Esophagus muscularis mucosa (tissue), 4 donors: ENCODE results near the gene PRKAG2. TPM values are rescaled to one million over a fixed set of nuclear protein-coding genes. Genes with fewer than 3 reads are reported as not detected.

Experiments
- DNase-seq: peaks from one replicate; pipeline ENCODE4 v3.0.0-alpha.2; 2017; ENCODE audit errors: extremely low spot score
- H3K27ac ChIP-seq, 4 donors: fragments of 200-600 bp; sonication (generic); replicated peaks in 1 of 4; 1 replicate in 3 of 4; 2 replicates in 1 of 4; pipeline ENCODE4 v1.5.1; 2016 to 2019; ENCODE audit warnings: mild to moderate bottlenecking in 1 of 4
- H3K27me3 ChIP-seq, 4 donors: fragments of 200-600 bp; sonication (generic); one replicate each; pipeline versions ENCODE4 v1.5.1 to v1.6.0; 2016 to 2019
- H3K36me3 ChIP-seq, 4 donors: fragments of 200-600 bp; sonication (generic); one replicate each; pipeline ENCODE4 v1.5.1; 2016 to 2019
- H3K4me1 ChIP-seq, 4 donors: fragments of 200-600 bp; sonication (generic); one replicate each; pipeline ENCODE4 v1.5.1; 2016 to 2019
- H3K4me3 ChIP-seq, 4 donors: fragments of 200-600 bp; sonication (generic); 1 replicate in 2 of 4; 2 replicates in 2 of 4; pipeline ENCODE4 v1.5.1; 2016 to 2019; ENCODE audit warnings: mild to moderate bottlenecking in 4 of 4, moderate library complexity in 1 of 4
- H3K9me3 ChIP-seq, 4 donors: fragments of 200-600 bp; sonication (generic); 1 replicate in 3 of 4; 2 replicates in 1 of 4; pipeline ENCODE4 v1.5.1; 2016 to 2019
- EP300 ChIP-seq: sonication (generic); formaldehyde crosslinking; IDR thresholded peaks from one replicate; pipeline ENCODE4 v1.6.1; 2017; ENCODE audit warnings: antibody characterized with exemption
- POLR2A ChIP-seq: fragments of 450-650 bp; IDR thresholded peaks from one replicate; pipeline ENCODE4 v1.6.1; 2017; ENCODE audit warnings: antibody characterized with exemption, moderate library complexity, mild to moderate bottlenecking, low read depth
- POLR2AphosphoS5 ChIP-seq, 2 donors: sonication (generic); formaldehyde crosslinking; IDR thresholded peaks; one replicate each; pipeline ENCODE4 v1.6.1; 2017; ENCODE audit warnings: antibody characterized with exemption in 2 of 2
- WGBS: methylation state at CpG from one replicate; pipeline ENCODE4 v1.1.5; 2018; 5-methylcytosine and 5-hydroxymethylcytosine counted together
- intact Hi-C: fragments of 100-400 bp; cut with DNase I; formaldehyde crosslinking; loops from one replicate; pipeline ENCODE4 v1.15.1; 2023
- total RNA-seq, 4 donors: library from RNA; depleted of rRNA; stranded (reverse); fragments of >200 nt; gene quantifications; one replicate each; pipeline versions ENCODE4 v1.1.0 to v1.2.1, GENCODE V29; 2016
- TF ChIP-seq, protein P1 (sequence below), 3 experiments: fragments of 200-600 bp in 2 of 3; fragments of 450-650 bp in 1 of 3; sonication (generic) in 2 of 3; IDR thresholded peaks; one replicate each; pipeline ENCODE4 v1.5.1; 2017 to 2019; ENCODE audit warnings: antibody characterized with exemption in 3 of 3, mild to moderate bottlenecking in 2 of 3, moderate library complexity in 1 of 3

PRKAG2 gene
- total RNA-seq, 4 donors from 2014 or later = 51.3 to 97.2 (median 77.5) TPM

DNA sequence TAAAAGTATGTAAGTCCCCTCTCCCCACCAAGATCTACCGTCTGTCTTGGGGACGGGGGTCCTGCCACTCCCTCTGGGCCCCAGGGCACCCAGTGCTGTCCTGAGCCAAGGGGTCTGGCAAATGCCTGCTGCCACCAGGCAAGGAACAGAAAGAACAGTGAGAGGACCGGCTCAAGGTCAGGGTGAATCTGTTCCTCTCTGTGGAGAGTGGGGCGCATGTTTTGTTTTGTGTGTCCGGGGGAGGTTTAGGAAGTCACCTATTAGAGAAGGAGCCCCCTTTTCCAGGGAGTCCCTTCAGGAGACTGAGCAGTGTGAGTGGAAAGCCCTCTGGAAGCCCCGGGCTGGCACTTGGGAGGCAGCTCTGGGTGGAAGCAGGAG lies 198.7 kb downstream of the PRKAG2 start:
- peaks cover 0 to 7% (median 2%) of the 10 kb centered on the region in 4 donors for H3K36me3 ChIP-seq
- no peaks in the 10 kb centered on the region for H3K9me3 ChIP-seq
- WGBS = 100% methylated on average over 5 of the region's 6 CpGs
- TF ChIP-seq, protein P1, sequence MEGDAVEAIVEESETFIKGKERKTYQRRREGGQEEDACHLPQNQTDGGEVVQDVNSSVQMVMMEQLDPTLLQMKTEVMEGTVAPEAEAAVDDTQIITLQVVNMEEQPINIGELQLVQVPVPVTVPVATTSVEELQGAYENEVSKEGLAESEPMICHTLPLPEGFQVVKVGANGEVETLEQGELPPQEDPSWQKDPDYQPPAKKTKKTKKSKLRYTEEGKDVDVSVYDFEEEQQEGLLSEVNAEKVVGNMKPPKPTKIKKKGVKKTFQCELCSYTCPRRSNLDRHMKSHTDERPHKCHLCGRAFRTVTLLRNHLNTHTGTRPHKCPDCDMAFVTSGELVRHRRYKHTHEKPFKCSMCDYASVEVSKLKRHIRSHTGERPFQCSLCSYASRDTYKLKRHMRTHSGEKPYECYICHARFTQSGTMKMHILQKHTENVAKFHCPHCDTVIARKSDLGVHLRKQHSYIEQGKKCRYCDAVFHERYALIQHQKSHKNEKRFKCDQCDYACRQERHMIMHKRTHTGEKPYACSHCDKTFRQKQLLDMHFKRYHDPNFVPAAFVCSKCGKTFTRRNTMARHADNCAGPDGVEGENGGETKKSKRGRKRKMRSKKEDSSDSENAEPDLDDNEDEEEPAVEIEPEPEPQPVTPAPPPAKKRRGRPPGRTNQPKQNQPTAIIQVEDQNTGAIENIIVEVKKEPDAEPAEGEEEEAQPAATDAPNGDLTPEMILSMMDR (IDR thresholded peaks at IDR 0.05) = no peak
- no peak for TF ChIP-seq POLR2AphosphoS5 (IDR thresholded peaks at IDR 0.05)
- no peak for TF ChIP-seq POLR2A
- no peak for TF ChIP-seq EP300
- no peaks in the 10 kb centered on the region for H3K27me3 ChIP-seq
- intact Hi-C loops = no loop called here
- H3K4me1 ChIP-seq = peaks cover 28 to 43% (median 32%) of the 10 kb centered on the region in 4 donors
- no peak for DNase-seq
- no peak overlapping the region for H3K27ac ChIP-seq
- no peak overlapping the region for H3K4me3 ChIP-seq

DNA sequence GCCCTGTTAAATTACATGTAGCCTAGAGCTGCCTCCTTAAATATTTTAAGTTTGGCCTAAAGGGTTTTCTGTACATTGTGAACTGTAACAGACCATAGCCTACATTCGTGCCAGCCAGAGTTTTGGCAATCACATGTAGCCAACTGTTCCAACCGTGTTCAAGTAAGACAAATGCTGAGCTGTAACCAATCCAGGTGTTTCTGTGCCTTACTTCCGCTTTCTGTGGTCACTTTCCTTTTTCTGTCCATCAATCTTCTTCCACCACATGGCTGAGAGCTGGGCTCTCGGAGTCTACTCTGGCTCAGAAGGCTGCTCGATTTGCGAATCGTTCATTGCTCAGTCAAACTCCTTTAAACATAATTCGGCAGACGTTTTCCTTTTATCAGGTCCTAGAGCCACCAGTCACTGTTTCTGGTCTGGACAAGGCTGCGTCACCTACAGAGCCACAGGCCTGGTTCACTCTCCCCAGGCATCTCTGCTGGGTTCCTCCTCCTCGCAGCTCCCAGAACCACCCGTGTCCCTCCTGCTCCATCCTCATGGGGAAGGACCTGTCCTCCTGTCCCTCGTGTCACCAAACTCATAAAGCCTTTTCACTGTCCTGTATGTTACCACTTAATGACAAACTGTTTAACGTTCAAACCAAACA lies 199.2 kb downstream of the PRKAG2 start:
- Histone ChIP-seq H3K27me3 (no peaks in the 10 kb centered on the region), H3K36me3 (peaks cover 0 to 7% (median 2%) of the 10 kb centered on the region in 4 donors), H3K9me3 (no peaks in the 10 kb centered on the region), H3K27ac (no peak overlapping the region), H3K4me3 (no peak overlapping the region), H3K4me1 (peaks cover 23 to 41% (median 31%) of the 10 kb centered on the region in 4 donors)
- intact Hi-C loops = no loop called here
- TF ChIP-seq EP300 (no peak), POLR2A (no peak), POLR2AphosphoS5 (IDR thresholded peaks at IDR 0.05) (no peak)
- TF ChIP-seq, protein P1 (IDR thresholded peaks at IDR 0.05) = no peak
- DNase-seq = no peak
- 69% methylated on average over 13 of the region's 14 CpGs for WGBS

DNA sequence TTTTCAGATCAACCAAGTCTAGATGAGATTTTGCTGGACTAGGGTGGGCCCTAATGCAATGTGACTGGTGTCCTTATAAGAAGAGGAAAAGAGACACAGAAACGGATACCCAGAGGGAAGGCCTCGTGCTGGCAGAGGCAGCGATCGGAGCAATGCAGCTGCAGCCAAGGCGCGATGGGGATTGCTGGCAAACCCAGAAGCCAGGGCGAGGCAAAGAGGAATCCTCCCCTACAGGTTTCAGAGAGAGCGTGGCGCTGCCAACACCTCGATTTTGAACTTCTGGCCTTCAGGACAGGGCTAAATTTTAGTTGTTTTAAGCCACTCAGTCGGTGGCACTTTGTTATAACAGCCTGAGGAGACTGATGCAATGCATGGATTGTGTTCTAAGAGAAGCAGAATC lies 200.2 kb downstream of the PRKAG2 start:
- Histone ChIP-seq H3K27ac (no peak overlapping the region), H3K4me1 (peaks cover 23 to 33% (median 32%) of the 10 kb centered on the region in 4 donors), H3K36me3 (peaks cover 0 to 7% (median 2%) of the 10 kb centered on the region in 4 donors), H3K27me3 (no peaks in the 10 kb centered on the region), H3K9me3 (no peaks in the 10 kb centered on the region), H3K4me3 (no peak overlapping the region)
- 92% methylated on average over 11 of the region's 11 CpGs for WGBS
- intact Hi-C loops = no loop called here
- DNase-seq = no peak
- no peak for TF ChIP-seq EP300
- TF ChIP-seq, protein P1 (IDR thresholded peaks at IDR 0.05) = no peak
- TF ChIP-seq POLR2A = no peak
- no peak for TF ChIP-seq POLR2AphosphoS5 (IDR thresholded peaks at IDR 0.05)

DNA sequence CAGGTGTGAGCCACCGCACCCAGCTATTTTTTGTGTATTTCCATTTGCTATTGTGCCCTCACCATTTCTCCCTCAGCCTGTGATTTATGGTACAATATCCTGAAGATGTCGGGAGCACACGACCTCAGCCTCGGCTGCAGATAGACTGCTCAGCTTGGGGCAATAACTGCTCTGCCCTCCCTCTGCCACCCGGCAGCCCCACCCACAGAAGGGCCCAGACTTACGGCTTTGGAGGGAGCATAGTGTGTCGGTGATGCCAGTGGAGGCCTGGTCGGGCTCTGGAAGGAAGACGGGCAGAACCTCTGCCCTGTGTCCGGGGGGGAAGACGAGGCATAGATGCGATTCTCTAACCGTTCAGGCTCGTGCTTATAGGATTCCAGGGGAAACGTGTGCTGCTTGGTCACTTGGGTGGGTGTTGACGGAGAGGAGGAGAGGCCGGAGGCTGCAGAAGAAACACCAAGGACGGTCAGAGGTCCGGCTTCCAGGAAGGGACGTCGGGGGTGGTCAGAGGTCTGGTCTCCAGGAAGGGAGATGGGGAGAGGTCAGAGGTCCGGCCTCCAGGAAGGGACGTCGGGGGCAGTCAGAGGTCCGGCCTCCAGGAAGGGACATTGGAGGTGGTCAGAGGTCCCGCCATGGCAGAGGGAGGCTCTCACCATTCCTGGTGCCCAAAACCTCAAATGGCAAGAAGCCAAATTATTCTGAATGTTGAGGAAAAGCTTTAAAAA lies 201.6 kb downstream of the PRKAG2 start:
- H3K4me3 ChIP-seq = no peak overlapping the region
- no peaks in the 10 kb centered on the region for H3K9me3 ChIP-seq
- no peak for DNase-seq
- no peak overlapping the region for H3K27ac ChIP-seq
- WGBS = 96% methylated on average over 15 of the region's 26 CpGs
- intact Hi-C loops = no loop called here
- peaks cover 0 to 7% (median 2%) of the 10 kb centered on the region in 4 donors for H3K36me3 ChIP-seq
- H3K27me3 ChIP-seq = no peaks in the 10 kb centered on the region
- TF ChIP-seq EP300 (no peak), POLR2A (no peak), POLR2AphosphoS5 (IDR thresholded peaks at IDR 0.05) (no peak)
- TF ChIP-seq, protein P1 (IDR thresholded peaks at IDR 0.05) = no peak
- peaks cover 19 to 33% (median 25%) of the 10 kb centered on the region in 4 donors for H3K4me1 ChIP-seq
